ENCODE data around the gene TRERF1.
"Not testable (repeated sequence)": the region's sequence is repeated elsewhere in the genome, so short reads cannot be mapped to it uniquely, and the experiment has no call there.

TRERF1 gene

DNA sequence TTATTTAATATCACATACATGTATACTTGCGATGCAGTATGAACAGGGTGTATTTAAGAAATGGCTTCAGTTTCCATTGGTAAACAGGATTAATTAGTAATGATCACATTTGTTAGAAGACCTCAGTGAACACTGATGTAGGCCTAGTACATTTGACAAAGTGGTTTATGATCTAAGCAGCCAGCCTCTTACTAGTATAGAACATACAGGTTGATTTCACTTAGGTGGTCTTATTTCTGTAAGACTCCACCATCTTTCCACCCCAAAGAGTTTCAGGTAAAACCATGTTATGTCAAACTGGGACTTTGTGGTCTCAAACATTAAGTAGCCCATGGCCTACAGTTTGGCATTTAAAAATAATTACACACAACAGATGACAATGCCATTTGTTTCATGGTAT lies 213.9 kb downstream of the TRERF1 start:
- FAIRE-seq: no peak

DNA sequence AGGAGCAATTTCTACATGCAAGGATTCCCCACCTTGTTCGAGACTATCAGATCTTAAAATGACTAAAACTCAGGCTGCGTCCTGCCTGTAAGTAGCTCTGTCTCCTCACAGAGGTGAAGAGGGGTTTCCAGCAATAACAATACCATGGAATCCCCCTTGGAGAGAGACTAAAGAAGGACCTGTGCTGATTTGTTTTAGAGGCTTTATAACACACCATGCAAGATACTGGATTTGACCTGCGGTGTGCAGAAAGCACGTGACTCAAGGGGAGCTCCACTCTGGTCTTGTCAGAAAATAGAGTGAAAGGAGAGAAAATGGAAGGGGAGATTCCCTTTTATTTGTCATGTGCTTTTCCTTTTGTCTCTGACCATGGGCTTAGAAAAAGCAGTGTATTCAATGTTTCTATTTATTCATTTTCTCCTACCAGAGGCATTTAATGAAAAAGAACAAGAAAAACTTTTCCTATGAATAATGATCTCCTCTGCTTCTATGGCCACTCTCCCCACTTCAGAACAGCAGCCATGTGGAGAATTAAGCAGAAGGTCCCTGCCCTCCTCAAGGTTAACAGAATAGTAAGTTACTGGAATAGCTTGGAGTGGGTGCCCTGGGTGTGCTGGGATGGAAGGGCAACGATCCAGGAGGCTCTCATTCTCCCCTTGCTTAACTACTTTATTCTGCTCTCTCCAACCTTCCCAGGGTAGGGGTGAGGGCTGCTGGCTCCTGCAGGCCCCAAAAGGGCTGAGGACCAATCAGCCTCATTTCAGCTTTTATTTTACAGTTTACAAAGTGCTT lies 214.8 kb downstream of the TRERF1 start:
- no peak for FAIRE-seq

DNA sequence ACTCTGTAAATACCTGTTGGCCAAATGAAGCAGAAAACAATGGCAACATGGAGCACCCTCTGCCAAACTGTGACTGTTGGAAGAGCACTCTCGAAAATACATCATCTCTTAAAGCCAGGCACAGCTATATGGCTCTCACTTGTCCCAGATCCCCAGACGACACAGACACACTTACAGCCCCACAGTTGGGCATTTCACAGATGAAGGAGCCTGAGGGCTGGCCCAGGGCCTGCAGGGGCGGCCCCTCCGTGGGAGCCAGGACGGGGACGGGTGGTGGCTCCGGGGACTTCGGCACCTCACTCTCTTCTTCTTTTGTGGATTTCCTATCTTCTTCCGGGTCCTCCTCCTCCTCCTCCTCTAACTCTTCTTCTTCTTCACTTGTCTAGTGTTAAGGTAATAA lies 215.7 kb downstream of the TRERF1 start:
- no peak for FAIRE-seq

DNA sequence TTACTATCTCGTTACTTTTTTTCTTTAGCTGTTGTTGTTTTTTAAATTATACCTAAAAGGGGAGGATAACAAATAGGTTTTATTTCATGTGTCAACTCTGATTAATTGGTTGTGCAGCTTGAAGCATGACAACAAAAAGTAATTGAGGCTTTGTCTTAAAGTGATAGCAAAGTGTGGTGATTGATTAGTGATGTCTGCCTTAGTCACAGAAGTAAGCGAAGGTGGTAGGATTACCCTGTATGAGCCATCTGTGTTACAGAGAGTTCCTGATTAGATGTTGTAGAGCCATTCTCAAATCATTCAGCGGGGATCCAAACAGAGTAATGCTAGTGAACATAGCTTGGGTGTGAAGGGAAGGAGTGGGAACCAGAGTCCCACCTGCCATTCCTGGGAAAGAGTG lies 219.7 kb downstream of the TRERF1 start:
- no peak for FAIRE-seq

DNA sequence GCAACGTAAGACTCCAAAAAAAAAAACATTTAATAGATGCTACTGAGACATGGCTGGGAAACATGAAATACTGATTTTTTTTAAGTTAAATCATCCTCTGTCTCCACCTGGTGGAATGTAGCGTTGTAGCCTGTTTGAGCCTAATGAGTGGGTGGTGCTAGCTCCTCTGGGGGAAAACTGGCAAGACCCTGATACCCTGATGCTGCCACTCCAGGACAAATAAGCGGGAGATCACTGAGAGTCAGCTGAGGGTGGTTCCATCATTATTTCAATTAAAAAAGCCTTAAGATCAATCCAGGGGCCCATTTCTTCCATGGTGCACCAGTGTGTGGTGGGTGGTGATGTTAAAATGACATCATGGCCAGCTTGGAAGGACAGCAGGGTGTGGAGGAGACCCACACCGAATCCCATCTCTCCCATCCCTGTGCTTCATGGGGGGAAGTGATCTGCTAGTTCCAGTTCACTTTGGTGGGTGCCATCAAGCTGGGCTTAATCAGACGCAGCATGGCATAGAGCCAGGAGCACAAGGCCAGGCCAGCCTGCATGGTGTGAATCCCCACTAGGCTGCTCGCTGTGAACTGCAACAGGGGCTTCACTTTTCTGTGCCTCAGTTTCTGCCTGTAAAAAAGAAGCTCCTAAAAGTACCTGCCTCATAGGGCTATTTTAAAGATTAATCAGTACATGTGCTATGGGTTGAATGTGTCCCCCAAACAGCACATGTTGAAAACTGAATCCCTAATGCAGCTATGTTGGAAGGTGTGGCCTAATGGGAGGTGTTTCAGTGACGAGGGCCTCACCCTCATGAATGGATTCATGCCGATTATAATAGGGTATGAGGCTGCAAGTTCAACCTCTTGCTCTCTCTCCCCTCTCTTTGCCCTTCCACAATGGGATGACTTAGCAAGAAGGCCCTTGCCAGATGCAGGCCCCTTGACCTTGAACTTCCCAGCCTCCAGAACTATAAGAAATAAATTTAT lies 221.1 kb downstream of the TRERF1 start:
- no peak for FAIRE-seq

DNA sequence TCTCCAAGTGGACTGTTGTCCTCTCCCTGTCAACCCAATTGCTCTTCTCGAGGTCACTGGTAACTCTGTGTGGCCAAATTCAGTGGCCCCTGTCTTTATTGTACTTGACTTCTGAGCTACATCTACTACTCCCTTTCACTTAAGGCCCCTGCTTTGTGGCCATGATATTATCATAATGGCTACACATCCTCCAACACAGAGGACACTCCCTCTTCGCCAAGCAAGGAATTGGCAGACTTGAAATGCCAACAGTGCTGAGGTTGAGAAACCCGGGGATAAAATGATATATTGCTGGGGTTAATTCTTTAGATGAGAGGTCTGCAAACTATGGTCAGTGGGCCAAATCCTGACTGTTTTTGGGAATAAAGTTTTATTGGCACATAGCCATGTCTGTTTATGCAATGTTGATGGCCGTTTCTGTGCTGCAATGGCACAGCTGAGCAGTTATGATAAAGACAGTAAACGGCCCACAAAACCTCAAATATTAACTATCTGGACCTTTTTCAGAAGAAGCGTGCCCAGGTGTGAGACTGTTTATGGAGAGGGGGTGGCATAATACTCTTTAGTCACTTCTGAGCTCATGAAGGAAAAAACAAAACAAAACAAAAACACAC lies 222.1 kb downstream of the TRERF1 start:
- FAIRE-seq: no peak

DNA sequence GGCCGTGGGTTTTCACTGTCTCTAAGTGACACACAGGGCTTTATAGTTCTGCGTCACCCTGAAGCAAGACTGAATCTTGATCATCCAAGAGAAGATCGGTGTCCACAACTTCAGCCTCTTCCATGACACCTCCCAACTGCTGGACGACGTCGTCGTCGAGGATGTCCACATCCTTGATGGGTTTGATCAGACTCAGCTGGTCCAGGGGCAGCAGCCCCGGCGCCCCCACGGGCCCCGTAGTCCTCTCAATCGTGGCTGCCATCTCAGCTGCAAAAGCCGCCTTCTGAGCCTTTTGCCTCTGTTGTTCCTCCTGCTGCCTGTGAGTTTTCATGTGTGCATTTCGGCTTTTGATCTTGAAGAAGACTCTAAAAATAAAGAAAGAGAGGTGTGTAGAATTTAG lies 223.4 kb downstream of the TRERF1 start:
- FAIRE-seq: no peak

DNA sequence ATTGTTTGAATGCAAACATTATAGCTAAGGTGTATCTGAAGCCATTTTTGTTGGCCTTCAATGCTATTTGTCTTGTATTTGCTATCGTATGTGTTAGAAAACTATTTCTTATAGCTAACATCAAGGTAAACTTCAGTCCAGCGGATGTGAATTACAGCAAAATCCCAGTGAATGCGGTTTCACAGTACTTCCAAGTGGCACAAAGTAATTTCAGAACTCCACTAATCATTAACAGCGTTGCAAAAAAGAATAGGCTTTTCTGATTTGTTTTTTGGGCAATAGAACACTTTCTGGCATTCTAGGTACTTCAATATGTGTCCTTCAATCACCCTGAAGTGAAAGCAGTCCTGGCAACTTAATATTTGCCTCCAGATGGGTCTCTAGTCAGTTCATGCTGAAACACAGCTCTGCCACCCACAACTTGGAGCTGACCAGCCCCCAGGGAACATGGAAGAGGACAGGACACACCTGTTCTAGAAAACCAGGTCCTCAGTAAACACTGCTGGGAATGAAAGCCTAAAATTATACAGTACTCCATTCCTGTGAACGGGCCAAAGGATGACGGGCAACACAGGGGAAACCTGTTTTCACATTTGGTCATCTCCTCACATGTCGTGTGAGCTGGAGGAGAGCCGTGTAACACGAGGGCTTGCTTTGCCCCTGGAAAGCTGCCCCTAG lies 224.4 kb downstream of the TRERF1 start:
- no peak for FAIRE-seq

DNA sequence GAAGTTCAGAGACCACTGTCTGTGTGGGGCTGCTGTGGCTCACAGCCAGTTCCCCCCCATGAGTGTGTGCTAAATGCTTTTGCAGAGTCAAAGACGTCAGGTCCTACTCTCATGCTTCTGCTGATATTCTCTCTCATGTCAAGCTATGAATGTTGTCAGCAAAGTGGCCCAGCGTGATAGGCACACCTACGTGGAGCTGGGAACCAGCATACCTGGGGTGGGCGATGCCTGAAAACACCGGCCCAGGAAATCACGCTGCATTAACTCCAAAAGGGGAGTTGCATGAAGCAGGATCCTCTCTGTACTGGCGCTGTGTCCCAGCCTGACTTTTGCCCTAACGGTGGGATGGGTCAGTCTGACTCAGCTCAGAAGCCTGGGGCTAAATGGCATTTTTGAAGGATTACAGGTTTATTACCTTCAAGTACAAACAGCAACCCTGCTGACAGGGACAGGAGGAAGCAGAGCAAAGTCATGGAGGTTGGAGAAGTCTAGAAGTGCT lies 225.0 kb downstream of the TRERF1 start:
- FAIRE-seq: no peak

DNA sequence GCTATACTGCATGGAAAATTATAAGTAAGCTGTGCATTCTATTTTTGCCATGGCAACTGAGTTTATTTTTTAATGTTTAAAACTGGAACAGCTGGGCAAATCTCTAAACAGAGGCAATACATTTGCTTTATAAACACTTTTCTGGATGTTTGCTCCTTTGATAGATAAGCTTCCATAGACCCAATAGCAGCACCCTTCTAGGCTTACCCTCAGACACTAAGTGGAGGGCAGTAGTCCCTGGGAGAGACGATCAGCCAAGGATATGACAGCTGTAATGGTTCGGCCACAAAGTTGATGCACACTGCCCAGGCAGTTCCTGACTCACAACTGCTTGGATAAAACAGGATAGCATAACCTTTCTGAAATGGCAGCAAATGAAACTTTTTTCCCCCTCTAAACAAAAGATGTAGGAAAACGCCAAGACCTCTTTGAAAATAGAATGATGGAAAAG lies 225.5 kb downstream of the TRERF1 start:
- FAIRE-seq: no peak

DNA sequence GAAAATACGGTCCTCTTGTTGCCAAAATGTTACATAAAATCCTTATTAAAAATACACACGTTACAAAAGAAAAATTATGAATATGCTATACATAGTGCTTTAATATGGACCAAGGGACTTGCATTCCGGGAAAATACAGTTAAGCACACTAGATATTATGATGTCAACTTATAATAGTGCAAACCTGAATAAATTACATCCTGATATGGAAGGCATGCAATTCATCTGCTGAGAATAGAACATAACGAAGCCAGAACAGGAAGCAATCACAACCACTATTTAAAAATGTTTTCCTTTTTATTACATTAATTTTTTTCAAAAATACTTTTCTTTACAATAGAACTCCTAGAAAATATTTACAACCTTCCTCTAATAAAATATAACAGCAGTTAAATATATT lies 226.3 kb downstream of the TRERF1 start:
- FAIRE-seq: no peak

DNA sequence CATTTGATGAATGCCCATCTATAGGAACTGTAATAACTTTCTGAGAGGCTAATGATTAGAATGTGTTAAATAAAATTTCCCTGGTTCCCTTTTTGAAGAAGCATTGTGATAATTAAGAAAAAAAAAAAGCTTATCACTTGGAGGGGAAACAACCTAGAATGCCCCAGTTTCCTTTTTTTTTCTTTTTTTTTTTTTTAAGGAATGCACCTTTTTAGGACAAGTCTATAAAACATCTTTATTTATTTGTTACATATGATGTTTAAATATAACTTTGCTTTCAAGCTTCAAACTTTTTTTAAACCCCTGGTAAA lies 226.7 kb downstream of the TRERF1 start:
- FAIRE-seq: no peak

DNA sequence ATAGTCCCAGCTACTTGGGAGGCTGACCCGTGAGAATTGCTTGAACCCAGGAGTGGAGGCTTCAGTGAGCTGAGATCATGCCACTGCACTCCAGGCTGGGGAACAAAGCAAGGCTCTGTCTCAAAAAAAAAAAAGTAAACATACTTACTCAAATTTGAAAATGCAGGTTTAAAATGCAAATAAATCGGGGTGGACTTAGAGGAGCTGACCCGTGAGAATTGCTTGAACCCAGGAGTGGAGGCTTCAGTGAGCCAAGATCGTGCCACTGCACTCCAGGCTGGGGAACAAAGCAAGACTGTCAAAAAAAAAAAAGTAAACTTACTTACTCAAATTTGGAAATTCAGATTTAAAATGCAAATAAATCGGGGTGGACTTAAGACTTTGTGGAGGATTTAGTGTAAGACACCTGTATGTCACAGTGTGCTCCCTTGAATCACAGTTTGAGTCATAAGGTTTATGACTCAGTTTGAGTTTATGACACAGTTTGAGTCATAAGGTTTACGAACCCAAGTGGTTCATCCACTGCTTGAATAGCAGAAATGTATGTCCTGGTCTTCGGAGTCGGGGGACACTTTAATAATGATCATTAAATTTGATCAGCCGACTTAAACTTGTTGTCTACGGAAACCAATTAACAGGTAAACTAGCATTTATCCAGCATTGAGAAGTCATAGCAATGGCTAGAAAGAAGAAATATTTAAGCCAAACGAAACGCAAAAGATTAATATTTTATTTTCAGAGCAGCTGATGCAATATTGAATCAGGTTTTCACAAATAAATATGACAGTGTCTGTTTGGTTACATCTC lies 227.3 kb downstream of the TRERF1 start:
- no peak for FAIRE-seq

DNA sequence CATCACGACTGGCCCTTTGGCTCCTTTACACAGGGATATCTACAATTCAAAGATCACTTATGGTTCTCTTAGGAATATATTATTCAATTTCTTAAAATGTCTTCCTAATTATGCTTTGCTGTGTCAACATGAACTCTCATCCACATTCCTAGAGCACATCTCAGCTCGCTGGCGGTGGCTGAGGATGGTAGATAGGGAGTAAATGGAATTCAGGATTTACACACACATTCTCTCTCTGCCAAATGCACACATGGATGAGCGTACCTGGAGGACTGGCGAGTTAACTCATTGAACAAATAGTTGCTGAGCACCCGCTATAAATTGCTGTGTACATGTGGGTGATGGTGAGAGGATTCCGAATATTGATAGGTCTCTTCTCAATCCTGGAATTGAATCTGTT lies 229.3 kb downstream of the TRERF1 start:
- no peak for FAIRE-seq

DNA sequence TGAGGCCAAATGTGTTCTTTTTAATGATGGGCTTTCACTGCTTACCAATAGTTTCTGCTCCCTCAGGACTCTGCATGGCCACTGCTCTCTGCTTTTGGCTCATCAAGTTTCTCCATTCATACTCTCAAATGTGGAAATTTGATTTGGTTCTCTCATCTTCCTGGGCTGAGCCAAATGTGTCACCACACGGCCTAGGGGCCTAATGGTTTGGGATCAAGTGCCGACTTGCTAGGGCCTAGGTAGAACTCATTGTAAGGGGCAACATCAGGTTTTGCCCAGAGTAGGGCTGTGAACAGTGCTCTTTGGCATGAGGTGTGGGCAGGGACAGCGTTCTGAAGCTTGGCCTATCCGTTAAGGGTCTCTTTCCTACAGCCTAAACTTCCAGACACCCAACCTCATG lies 230.2 kb downstream of the TRERF1 start:
- FAIRE-seq: no peak

DNA sequence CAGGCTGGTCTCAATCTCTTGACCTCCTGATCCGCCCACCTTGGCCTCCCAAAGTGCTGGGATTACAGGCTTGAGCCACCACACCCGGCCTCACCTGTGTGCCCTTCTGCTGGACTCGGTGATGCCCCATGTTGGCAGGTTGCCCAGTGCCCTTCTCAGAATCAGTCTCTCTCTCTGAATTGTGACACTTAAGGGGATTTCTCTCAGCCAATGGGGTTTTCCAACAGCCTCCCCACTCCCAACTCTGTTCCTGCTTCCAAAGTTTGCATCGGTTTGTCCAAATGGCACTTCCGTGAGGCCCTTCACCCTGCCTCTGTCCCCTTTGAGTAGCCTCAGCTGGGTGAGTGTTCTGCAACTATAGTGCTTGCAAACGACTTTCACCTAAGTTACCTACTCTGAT lies 230.9 kb downstream of the TRERF1 start:
- no peak for FAIRE-seq

DNA sequence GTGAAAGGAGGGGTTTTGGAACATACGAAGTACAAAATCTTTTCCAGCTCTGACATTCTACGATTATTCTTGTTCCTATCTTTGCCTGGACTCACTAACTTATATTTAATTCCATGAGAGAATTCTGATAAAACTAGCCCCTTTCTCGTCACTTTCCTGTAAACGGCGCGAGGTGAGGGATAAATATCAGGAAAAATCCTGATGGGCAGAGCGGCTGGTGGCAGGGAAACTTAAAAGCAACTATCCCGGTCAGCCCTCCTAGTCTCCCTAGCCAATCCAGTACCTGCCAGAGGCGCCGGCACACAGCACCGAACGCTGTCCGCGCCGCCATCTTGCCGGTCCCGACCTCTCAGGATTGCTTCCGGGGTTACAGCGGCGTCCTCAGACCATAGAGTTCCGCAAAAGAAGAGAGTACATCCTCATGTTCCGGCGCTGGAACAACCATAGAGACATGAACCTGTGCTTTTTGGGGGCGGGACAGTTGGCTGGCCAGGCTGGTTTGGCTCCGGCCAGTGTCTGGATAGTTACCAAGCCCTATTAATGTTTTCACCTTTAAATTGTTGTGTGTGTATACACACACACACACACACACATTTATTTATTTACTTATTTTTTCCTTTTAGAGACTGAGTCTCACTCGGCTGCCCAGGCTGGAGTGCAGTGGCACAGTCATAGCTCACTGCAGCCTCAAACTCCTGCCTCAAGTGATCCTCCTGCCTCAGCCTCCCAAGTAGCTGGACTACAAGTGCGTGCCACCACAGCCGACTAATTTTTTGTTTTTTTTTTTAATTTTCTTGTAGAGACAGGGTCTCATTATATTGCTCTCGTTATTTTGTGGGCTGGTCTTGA lies 234.0 kb downstream of the TRERF1 start, which contains the start of gene MRPS10:
Gene MRPS10, minus strand, starts transcription at position 343 of the 849 bp plus-strand sequence. Its CDS starts 12 bp downstream, at position 331.
- FAIRE-seq: no peak

DNA sequence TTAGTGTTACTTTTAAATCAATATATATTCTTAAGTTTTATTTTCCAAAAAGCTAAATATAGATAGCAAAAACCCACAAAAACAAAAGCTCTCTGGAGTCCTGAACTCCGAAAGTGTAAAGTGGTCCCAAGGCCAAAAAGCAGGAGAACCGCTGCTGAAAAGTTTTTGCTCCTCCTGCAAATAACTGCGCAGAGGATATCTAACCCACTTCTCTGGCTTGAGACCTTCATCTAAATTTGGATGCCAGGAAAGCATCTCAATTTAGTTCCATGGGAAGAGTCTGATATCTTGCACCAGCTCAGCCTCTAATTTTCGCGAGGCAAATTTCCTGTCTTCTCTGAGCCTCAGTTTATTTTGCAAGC lies 234.6 kb downstream of the TRERF1 start:
- FAIRE-seq: no peak

DNA sequence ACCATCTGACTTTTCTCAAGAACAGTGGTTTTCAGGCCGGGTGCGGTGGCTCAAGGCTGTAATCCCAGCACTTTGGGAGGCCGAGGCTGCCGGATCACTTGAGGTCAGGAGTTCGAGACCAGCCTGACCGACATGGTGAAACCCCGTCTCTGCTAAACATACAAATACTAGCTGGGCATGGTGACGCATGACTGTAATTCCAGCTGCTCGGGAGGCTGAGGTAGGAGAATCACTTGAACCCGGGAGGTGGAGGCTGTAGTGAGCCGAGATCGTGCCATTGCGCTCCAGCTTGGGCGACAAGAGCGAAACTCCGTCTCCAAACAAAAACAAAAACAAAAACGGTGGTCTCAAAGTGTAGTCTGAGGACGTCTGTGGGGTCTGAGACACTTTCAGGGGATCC lies 235.2 kb downstream of the TRERF1 start:
- FAIRE-seq: not testable (repeated sequence)

DNA sequence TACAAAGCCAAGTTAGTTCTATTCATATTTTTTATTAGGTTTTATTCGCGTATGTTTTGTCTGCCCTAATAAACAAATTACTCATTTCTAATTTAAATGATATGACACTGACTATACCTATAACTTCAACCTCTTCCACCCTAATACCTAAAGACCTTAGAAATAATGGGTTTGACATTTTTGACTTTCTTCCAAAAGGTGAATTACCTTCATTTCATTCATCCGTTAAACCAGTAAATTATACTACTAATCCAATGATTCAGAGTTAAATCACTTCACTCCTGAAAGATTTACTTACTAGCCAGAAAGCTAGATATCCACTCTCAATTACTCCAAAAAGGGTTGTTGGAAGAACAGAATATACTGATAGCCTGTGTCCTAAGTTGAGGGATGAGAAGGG lies 239.3 kb downstream of the TRERF1 start:
- FAIRE-seq: no peak

DNA sequence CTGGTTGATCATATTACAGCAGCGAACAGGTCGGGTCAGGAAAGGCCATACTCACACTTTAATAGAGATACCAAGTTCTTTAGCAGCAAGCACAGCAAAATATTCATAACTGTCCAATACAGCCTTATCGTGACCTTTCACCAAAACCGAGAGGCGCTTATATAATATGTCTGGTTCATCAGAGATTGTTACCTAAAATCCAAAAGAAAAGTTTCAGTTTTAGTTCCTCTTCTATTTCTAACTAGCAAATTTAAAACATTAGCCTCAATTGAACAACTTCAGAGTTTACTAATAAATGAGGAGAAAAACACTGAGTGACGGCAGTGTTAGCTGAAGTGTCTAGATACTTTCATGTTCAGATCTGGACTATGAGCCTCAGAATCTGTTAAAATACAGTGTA lies 240.0 kb downstream of the TRERF1 start:
- no peak for FAIRE-seq
